ENCODE measurements around the gene DNM3.

DNA sequence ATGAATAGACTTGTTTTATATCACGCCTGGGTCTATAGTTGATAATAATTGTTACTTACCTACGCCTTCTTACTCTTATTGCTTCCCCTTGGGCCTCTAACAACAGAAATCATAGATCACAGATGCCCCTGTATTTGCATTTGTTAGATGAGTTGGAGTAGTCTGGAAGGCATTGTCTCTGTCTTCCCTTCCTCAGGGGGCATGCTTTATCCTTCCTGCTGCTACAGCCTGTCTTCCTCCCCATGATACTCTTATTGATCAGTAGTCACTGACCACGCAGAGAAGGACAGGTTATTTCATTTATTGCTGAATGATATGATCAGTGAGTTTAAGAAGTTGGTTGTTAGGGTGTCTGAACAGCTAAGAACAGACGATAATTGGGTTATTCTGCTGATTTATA lies 98.4 kb downstream of the DNM3 start:
- TF ChIP-seq, protein P1, sequence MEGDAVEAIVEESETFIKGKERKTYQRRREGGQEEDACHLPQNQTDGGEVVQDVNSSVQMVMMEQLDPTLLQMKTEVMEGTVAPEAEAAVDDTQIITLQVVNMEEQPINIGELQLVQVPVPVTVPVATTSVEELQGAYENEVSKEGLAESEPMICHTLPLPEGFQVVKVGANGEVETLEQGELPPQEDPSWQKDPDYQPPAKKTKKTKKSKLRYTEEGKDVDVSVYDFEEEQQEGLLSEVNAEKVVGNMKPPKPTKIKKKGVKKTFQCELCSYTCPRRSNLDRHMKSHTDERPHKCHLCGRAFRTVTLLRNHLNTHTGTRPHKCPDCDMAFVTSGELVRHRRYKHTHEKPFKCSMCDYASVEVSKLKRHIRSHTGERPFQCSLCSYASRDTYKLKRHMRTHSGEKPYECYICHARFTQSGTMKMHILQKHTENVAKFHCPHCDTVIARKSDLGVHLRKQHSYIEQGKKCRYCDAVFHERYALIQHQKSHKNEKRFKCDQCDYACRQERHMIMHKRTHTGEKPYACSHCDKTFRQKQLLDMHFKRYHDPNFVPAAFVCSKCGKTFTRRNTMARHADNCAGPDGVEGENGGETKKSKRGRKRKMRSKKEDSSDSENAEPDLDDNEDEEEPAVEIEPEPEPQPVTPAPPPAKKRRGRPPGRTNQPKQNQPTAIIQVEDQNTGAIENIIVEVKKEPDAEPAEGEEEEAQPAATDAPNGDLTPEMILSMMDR (conservative IDR thresholded peaks at IDR 0.05 in 1 of 2, IDR thresholded peaks at IDR 0.05 in 1 of 2; ENCODE audit: extremely low read depth in 1 of 2, insufficient read depth in 1 of 2, low read depth in 1 of 2, low read length in 2 of 2): no peak
- no peak for TF ChIP-seq EZH2 (IDR thresholded peaks at IDR 0.05; ENCODE audit: borderline replicate concordance, low read length)
